Panc1 (cell line): ENCODE results near the gene S100B. TPM values are rescaled to one million over a fixed set of nuclear protein-coding genes. Genes with fewer than 3 reads are reported as not detected.

Source experiments
- ATAC-seq: fragments of 200-7000 bp; cut with Tn5 transposase; 2 replicates; pipeline ENCODE4 v1.9.1; 2020; ENCODE audit warnings: mild to moderate bottlenecking, moderate library complexity
- BruUV-seq: library from RNA; stranded (reverse); fragments of 400-500 nt; replicated peaks from 2 replicates; lab custom pipeline; 2021; lab: Mats Ljungman, UMichigan
- CTCF ChIA-PET: fragments of 300-600 bp; sonication (Branson Sonifier 250); formaldehyde crosslinking; loops from one replicate; lab custom pipeline; 2022; ENCODE audit warnings: antibody characterized with exemption; lab: Charles Lee
- POLR2A ChIA-PET: fragments of 300-600 bp; sonication (Branson Sonifier 250); formaldehyde crosslinking; loops from one replicate; lab custom pipeline; 2022; ENCODE audit warnings: antibody characterized with exemption; lab: Charles Lee
- DNase-seq: peaks from one replicate; pipeline ENCODE4 v3.0.0-alpha.2; 2010; ENCODE audit warnings: low read depth, low spot score
- H3K27ac ChIP-seq: 2 replicates; pipeline ENCODE4 v1.5.1; 2011; ENCODE audit warnings: mild to moderate bottlenecking, low read length, inconsistent platforms
- H3K27me3 ChIP-seq: fragments of 200-500 bp; sonication (Bioruptor generic); 2 replicates; pipeline ENCODE4 v1.6.0; 2014; ENCODE audit warnings: low read length, inconsistent platforms; ENCODE audit not compliant: control insufficient read depth, insufficient read depth
- H3K36me3 ChIP-seq: fragments of 200-500 bp; sonication (Bioruptor generic); 2 replicates; pipeline ENCODE4 v1.5.1; 2014; ENCODE audit warnings: inconsistent platforms, mild to moderate bottlenecking, low read length, moderate library complexity; ENCODE audit not compliant: control insufficient read depth, insufficient read depth
- H3K4me1 ChIP-seq: 2 replicates; pipeline ENCODE4 v1.5.1; 2011; ENCODE audit warnings: inconsistent platforms, mild to moderate bottlenecking, low read length, moderate library complexity; ENCODE audit not compliant: control insufficient read depth, insufficient read depth
- H3K4me3 ChIP-seq, 2 experiments: 2 replicates each; pipeline ENCODE4 v1.5.1; 2011 to 2012; ENCODE audit warnings: low read depth in 2 of 2, low read length in 2 of 2, mild to moderate bottlenecking in 2 of 2, inconsistent platforms in 1 of 2, moderate library complexity in 1 of 2
- H3K9me3 ChIP-seq: fragments of 200-500 bp; sonication (Bioruptor generic); 2 replicates; pipeline ENCODE4 v1.5.1; 2014; ENCODE audit warnings: low read depth, mild to moderate bottlenecking, inconsistent platforms, low read length, moderate library complexity; ENCODE audit not compliant: control insufficient read depth, insufficient read depth
- CTCF ChIP-seq: fragments of 450-650 bp; IDR thresholded peaks from 2 replicates; pipeline ENCODE4 v1.5.1; 2017; ENCODE audit warnings: mild to moderate bottlenecking
- POLR2AphosphoS5 ChIP-seq: IDR thresholded peaks from 2 replicates; pipeline ENCODE4 v1.6.1; 2012; ENCODE audit warnings: mild to moderate bottlenecking, low read depth, low read length, moderate library complexity
- REST ChIP-seq, 2 experiments: IDR thresholded peaks; 2 replicates each; pipeline ENCODE4 v1.6.1; 2011 to 2012; ENCODE audit warnings: low read depth in 2 of 2, control low read depth in 1 of 2, low read length in 1 of 2, mild to moderate bottlenecking in 1 of 2, moderate library complexity in 1 of 2; ENCODE audit not compliant: insufficient read depth in 1 of 2
- SIN3A ChIP-seq: IDR thresholded peaks from 2 replicates; pipeline ENCODE4 v1.6.1; 2012; ENCODE audit warnings: low read depth, mild to moderate bottlenecking, low read length, moderate library complexity, borderline replicate concordance; ENCODE audit not compliant: insufficient read depth
- TCF7L2 ChIP-seq: IDR thresholded peaks from 2 replicates; pipeline ENCODE4 v1.6.1; 2011; ENCODE audit warnings: mild to moderate bottlenecking, low read depth, low read length, inconsistent platforms
- in situ Hi-C: cut with HindIII; loops from 2 replicates; pipeline ENCODE4 v1.10.0; 2016; ENCODE audit warnings: low sequenced_read_pairs, low pct_unique_long_range_greater_than_20kb
- intact Hi-C: fragments of 100-400 bp; cut with micrococcal nuclease; formaldehyde crosslinking; loops from one replicate; pipeline ENCODE4 v1.10.0; 2022; ENCODE audit not compliant: unreplicated experiment
- total RNA-seq: library from RNA; stranded (reverse); gene quantifications from one replicate; pipeline ENCODE4 v1.2.1, GENCODE V29; 2021; ENCODE audit not compliant: unreplicated experiment

Gene S100B
- total RNA-seq, 1 experiment from 2014 or later = not detected

- Histone ChIP-seq H3K27ac (no peak overlapping the region), H3K4me1 (no peaks in the 10 kb centered on the region), H3K4me3 (no peak overlapping the region), H3K9me3 (no peaks in the 10 kb centered on the region), H3K27me3 (no peaks in the 10 kb centered on the region), H3K36me3 (no peaks in the 10 kb centered on the region; the same call in 1 of the 2 replicates)
- BruUV-seq = no TSS peak
- ChIA-PET CTCF (no interaction called here), POLR2A (no interaction called here)
- DNase-seq = no peak
- no peak for ATAC-seq
- in situ Hi-C loops (no loop called here), intact Hi-C loops (no loop called here)
- no peak for TF ChIP-seq TCF7L2
- no peak for TF ChIP-seq CTCF
- TF ChIP-seq POLR2AphosphoS5 = no peak
- no peak for TF ChIP-seq SIN3A
- TF ChIP-seq REST (IDR thresholded peaks at IDR 0.05; ENCODE audit: insufficient read depth in 1 of 2, low read depth in 2 of 2, low read length in 1 of 2) = no peak
Measured at GRCh38 chr21:46550116-46550941, 54.6 kb downstream of the S100B start.

- intact Hi-C loops (no loop called here), in situ Hi-C loops (no loop called here)
- Histone ChIP-seq H3K27me3 (no peaks in the 10 kb centered on the region), H3K4me1 (no peaks in the 10 kb centered on the region), H3K27ac (no peak overlapping the region), H3K9me3 (no peaks in the 10 kb centered on the region), H3K4me3 (no peak overlapping the region), H3K36me3 (no peaks in the 10 kb centered on the region; the same call in 1 of the 2 replicates)
- no peak for DNase-seq
- TF ChIP-seq TCF7L2 (no peak), POLR2AphosphoS5 (no peak), SIN3A (no peak), CTCF (no peak), REST (IDR thresholded peaks at IDR 0.05; ENCODE audit: insufficient read depth in 1 of 2, low read depth in 2 of 2, low read length in 1 of 2) (no peak)
- CTCF ChIA-PET = no interaction called here
- POLR2A ChIA-PET = no interaction called here
- no TSS peak for BruUV-seq
- ATAC-seq = no peak
Measured at GRCh38 chr21:46549650-46550049, 55.2 kb downstream of the S100B start.
